Measurements from ENCODE around the gene SOBP.
A peak's percentile ranks its signal among the peaks of the same experiment; 100 is the strongest.

DNA sequence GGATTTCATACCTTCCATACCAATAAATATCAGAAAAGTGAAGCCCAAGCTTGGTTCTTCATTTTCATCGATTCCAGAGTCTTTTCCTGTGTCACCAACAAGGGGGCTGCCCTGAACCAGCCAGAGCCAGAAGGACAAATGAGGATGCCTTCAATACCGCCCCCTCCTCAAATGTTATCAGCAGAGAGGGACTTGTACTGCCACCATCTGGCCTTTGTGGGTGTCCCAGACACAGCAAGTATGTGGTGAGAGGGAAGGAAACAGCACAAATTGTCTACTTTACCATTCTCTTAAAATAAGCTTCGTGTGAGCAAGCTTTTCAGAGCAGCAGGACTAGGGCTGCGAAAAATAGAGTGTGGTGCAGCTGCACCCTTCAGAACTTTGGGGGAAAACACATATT lies 165.3 kb downstream of the SOBP start:
- TF ChIP-seq, protein P1, sequence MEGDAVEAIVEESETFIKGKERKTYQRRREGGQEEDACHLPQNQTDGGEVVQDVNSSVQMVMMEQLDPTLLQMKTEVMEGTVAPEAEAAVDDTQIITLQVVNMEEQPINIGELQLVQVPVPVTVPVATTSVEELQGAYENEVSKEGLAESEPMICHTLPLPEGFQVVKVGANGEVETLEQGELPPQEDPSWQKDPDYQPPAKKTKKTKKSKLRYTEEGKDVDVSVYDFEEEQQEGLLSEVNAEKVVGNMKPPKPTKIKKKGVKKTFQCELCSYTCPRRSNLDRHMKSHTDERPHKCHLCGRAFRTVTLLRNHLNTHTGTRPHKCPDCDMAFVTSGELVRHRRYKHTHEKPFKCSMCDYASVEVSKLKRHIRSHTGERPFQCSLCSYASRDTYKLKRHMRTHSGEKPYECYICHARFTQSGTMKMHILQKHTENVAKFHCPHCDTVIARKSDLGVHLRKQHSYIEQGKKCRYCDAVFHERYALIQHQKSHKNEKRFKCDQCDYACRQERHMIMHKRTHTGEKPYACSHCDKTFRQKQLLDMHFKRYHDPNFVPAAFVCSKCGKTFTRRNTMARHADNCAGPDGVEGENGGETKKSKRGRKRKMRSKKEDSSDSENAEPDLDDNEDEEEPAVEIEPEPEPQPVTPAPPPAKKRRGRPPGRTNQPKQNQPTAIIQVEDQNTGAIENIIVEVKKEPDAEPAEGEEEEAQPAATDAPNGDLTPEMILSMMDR (IDR thresholded peaks at IDR 0.05), result peak; percentile 37
- TF ChIP-seq ZFX (IDR thresholded peaks at IDR 0.05; ENCODE audit: borderline replicate concordance), result no peak

Measured in 22Rv1 (cell line).